Measurements from ENCODE around the gene NATD1.

NATD1 gene

DNA sequence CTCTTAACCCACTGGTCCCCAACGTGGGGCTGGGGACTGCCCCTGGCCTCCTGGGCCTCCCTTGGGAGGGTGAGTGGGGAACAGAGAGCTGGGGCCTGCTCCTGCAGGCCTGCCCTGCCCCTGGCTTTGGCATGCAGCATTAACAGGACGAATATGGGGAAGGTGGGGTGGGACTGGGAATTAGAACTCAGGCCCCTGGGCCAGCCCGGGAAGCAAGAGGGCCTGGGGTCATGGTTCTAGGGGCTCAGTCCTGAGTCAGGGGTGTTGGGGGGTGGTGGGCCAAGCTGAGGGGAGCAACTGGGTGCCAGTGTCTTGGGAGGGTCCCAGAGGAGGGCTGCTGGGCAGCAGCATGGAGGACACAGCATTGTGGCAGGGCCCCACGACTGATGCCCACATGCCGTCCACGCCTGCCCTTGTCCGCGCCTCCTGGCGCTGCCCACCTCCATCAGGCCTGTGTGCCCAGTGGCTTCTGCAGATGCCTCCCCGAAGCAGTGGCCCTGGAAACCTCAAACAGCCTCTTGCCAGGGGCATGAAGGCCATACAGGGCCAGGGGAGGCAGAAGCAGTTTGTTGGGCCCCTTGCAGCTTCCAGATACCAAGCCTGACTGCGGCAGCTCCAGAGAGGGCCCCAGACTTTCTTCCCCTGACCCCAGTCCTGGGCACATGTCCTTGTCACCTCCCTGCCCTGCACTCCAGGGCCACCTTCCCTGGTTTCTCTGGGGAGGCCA lies 36.1 kb upstream of the NATD1 start:
- CTCF ChIA-PET: interaction anchor here (1.7 kb wide), 2 partner anchors 12 to 21 kb away, joined by 4 to 8 read pairs; no protein-coding TSS in a partner anchor
- Histone ChIP-seq H3K27me3 (replicated peaks in 2 of 5; ENCODE audit: control insufficient read depth in 4 of 5, insufficient read depth in 5 of 5, low read length in 4 of 5) (no peaks in the 10 kb centered on the region), H3K4me3 (ENCODE audit: control insufficient read depth in 1 of 7, extremely low read depth in 1 of 7, insufficient read depth in 4 of 7, low read depth in 2 of 7, low read length in 6 of 7) (peak overlapping the region in 1 of 7 experiments; percentile 37), H3K4me1 (ENCODE audit: control extremely low read depth in 1 of 4, control insufficient read depth in 4 of 4, insufficient read depth in 4 of 4, low read length in 3 of 4) (peaks cover 10 to 56% (median 51%) of the 10 kb centered on the region in 4 experiments), H3K27ac (ENCODE audit: insufficient read depth in 1 of 2, low read depth in 1 of 2, low read length in 2 of 2, poor library complexity in 1 of 2, severe bottlenecking in 2 of 2) (peak overlapping the region; percentile 96 to 97), H3K36me3 (ENCODE audit: control insufficient read depth in 4 of 4, insufficient read depth in 4 of 4, low read length in 3 of 4) (peaks cover 0 to 18% (median 8%) of the 10 kb centered on the region in 4 experiments), H3K9me3 (ENCODE audit: control extremely low read depth in 1 of 5, control insufficient read depth in 4 of 5, insufficient read depth in 2 of 5, low read depth in 1 of 5, low read length in 4 of 5) (peaks cover 0 to 2% (median 0%) of the 10 kb centered on the region in 5 experiments)
- 88% methylated on average over 11 of the region's 11 CpGs for WGBS (ENCODE audit: insufficient coverage)
- POLR2A ChIA-PET: no interaction called here
- no peak for DNase-seq

DNA sequence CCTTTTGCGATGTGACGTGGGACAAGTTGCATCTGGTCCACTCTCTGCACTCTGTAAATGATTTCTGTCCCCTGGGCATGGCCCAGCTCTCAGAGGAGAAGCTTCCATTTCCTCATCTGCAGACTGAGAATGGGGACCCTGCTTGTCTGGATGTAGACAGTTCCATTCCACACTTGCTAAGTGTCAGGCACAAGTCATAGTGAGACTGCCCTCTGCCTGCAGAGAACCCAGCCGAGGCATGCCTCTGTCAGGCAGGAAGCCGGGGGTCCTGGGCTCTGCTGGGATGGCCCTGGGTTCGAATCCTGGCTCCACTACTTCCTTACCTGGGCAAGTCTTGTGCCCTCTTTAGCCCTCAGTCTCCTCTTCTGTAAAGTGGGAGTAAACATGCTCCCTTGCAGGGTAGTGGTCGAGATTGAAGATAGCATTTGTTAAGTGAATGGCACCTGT lies 35.4 kb upstream of the NATD1 start:
- ChIA-PET CTCF (interaction anchor here (0.8 to 2.5 kb wide), 11 partner anchors 8 to 246 kb away, joined by 3 to 15 read pairs (median 5); partner anchors contain the start of gene USP22), POLR2A (interaction anchor here (0.5 to 1.2 kb wide), 4 partner anchors 11 to 162 kb away, joined by 3 to 5 read pairs (median 4); partner anchors contain the start of gene DHRS7B)
- WGBS (ENCODE audit: insufficient coverage): 32% methylated on average over 4 of the region's 6 CpGs
- peak; percentile 62 to 86 (median 76) for DNase-seq
- Histone ChIP-seq H3K4me3 (ENCODE audit: control insufficient read depth in 1 of 7, extremely low read depth in 1 of 7, insufficient read depth in 4 of 7, low read depth in 2 of 7, low read length in 6 of 7) (peak overlapping the region in 6 of 7 experiments; percentile 20 to 94 (median 48)), H3K27ac (ENCODE audit: insufficient read depth in 1 of 2, low read depth in 1 of 2, low read length in 2 of 2, poor library complexity in 1 of 2, severe bottlenecking in 2 of 2) (peak overlapping the region; percentile 96 to 97), H3K27me3 (replicated peaks in 2 of 5; ENCODE audit: control insufficient read depth in 4 of 5, insufficient read depth in 5 of 5, low read length in 4 of 5) (no peaks in the 10 kb centered on the region), H3K4me1 (ENCODE audit: control extremely low read depth in 1 of 4, control insufficient read depth in 4 of 4, insufficient read depth in 4 of 4, low read length in 3 of 4) (peaks cover 10 to 60% (median 57%) of the 10 kb centered on the region in 4 experiments), H3K9me3 (ENCODE audit: control extremely low read depth in 1 of 5, control insufficient read depth in 4 of 5, insufficient read depth in 2 of 5, low read depth in 1 of 5, low read length in 4 of 5) (peaks cover 0 to 2% (median 0%) of the 10 kb centered on the region in 5 experiments), H3K36me3 (ENCODE audit: control insufficient read depth in 4 of 4, insufficient read depth in 4 of 4, low read length in 3 of 4) (peaks cover 0 to 14% (median 8%) of the 10 kb centered on the region in 4 experiments)

DNA sequence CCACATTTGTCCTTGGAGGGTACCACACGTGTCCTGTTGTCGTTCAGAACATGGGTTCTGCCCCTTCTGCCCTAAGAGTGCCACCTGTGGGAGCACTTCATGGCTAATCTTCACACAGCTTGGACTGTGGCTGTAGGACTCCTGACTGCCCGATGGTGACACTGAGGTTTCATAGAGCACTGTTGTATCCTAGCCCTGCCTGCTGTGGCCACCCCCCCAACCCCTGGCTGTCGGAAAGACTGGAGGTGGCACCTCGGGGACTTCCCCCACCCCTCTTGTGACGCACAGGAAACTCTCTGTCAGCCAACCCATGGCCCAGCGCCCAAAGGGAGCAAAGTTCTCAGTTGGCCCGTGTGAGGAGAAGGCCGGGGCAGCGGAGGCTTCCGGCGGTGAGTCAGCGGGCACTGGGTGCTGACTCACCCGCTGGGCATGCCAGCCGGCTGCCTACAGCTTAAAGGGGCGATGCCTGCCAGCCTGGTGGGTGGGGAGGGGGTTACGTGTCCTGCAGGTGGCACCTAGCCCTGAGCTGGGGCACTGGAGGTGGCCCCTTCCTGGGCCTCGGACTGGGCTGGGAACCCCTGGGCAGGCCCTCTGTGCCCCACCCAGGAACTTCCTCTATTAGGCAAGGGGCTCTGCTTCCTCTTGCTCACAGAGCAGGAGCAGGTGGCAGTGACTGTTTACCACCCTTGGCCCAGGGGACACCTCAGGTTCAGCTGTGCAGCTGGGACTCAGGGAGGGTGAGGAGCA lies 34.7 kb upstream of the NATD1 start:
- Histone ChIP-seq H3K36me3 (ENCODE audit: control insufficient read depth in 4 of 4, insufficient read depth in 4 of 4, low read length in 3 of 4) (peaks cover 0 to 11% (median 5%) of the 10 kb centered on the region in 4 experiments), H3K4me1 (ENCODE audit: control extremely low read depth in 1 of 4, control insufficient read depth in 4 of 4, insufficient read depth in 4 of 4, low read length in 3 of 4) (peaks cover 10 to 60% (median 58%) of the 10 kb centered on the region in 4 experiments), H3K9me3 (ENCODE audit: control extremely low read depth in 1 of 5, control insufficient read depth in 4 of 5, insufficient read depth in 2 of 5, low read depth in 1 of 5, low read length in 4 of 5) (peaks cover 0 to 2% (median 0%) of the 10 kb centered on the region in 5 experiments), H3K4me3 (ENCODE audit: control insufficient read depth in 1 of 7, extremely low read depth in 1 of 7, insufficient read depth in 4 of 7, low read depth in 2 of 7, low read length in 6 of 7) (peak overlapping the region in 6 of 7 experiments; percentile 31 to 95 (median 89)), H3K27me3 (replicated peaks in 2 of 5; ENCODE audit: control insufficient read depth in 4 of 5, insufficient read depth in 5 of 5, low read length in 4 of 5) (no peaks in the 10 kb centered on the region), H3K27ac (ENCODE audit: insufficient read depth in 1 of 2, low read depth in 1 of 2, low read length in 2 of 2, poor library complexity in 1 of 2, severe bottlenecking in 2 of 2) (peak overlapping the region; percentile 96 to 97)
- WGBS (ENCODE audit: insufficient coverage): 0% methylated on average over 17 of the region's 18 CpGs
- CTCF ChIA-PET: interaction anchor here (0.8 to 2.9 kb wide), 12 partner anchors 8 to 245 kb away, joined by 3 to 16 read pairs (median 6); partner anchors contain the start of gene USP22
- POLR2A ChIA-PET: interaction anchor here (0.5 to 1.2 kb wide), 5 partner anchors 12 to 161 kb away, joined by 3 to 5 read pairs (median 4); partner anchors contain the start of gene DHRS7B
- DNase-seq: peak; percentile 99 to 100 (median 99)

DNA sequence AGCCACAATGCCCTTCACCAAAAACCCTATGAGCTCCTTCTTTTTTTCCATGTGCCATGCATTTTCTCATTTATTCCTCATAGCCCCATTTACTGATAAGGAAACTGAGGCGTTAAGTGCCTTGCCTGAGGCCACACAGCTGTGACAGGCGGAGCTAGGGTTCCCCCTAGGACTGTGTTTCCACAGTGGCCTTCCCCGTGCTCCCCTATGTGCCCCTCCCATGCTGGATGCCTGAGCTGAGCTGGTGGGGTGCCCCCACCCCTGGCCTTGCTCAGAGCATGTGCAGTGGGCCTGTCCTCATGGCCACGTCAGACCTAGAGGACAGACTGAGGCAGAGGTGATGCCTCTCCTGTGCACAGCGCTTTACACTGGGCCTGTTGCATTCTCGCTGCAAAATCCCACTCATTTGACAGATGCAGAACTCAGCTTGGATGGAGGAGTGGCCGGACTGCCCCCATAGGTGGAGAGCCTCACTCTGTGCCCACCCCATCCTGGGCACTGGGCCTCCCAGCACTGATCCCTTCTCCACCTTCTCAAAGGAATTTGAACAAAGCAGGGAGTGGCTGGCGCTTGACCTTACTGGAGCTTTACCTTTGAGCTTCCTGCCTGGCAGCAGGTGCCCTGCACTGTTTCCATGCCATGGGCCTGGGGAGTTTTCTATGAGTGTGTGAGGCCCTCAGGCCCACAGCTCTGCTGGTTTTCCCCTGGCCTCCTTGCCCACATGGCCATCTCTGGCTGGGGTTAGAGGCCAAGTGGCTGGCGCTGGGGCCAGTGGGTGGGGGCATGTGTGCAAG lies 33.9 kb upstream of the NATD1 start:
- CTCF ChIA-PET: interaction anchor here (1.0 to 2.9 kb wide), 12 partner anchors 8 to 229 kb away, joined by 3 to 16 read pairs (median 6); no protein-coding TSS in a partner anchor
- Histone ChIP-seq H3K4me3 (ENCODE audit: control insufficient read depth in 1 of 7, extremely low read depth in 1 of 7, insufficient read depth in 4 of 7, low read depth in 2 of 7, low read length in 6 of 7) (peak overlapping the region in 6 of 7 experiments; percentile 86 to 95 (median 92)), H3K27me3 (replicated peaks in 2 of 5; ENCODE audit: control insufficient read depth in 4 of 5, insufficient read depth in 5 of 5, low read length in 4 of 5) (no peaks in the 10 kb centered on the region), H3K36me3 (ENCODE audit: control insufficient read depth in 4 of 4, insufficient read depth in 4 of 4, low read length in 3 of 4) (peaks cover 0 to 9% (median 5%) of the 10 kb centered on the region in 4 experiments), H3K4me1 (ENCODE audit: control extremely low read depth in 1 of 4, control insufficient read depth in 4 of 4, insufficient read depth in 4 of 4, low read length in 3 of 4) (peaks cover 10 to 60% (median 58%) of the 10 kb centered on the region in 4 experiments), H3K27ac (ENCODE audit: insufficient read depth in 1 of 2, low read depth in 1 of 2, low read length in 2 of 2, poor library complexity in 1 of 2, severe bottlenecking in 2 of 2) (peak overlapping the region; percentile 96 to 97), H3K9me3 (ENCODE audit: control extremely low read depth in 1 of 5, control insufficient read depth in 4 of 5, insufficient read depth in 2 of 5, low read depth in 1 of 5, low read length in 4 of 5) (peaks cover 0 to 2% (median 0%) of the 10 kb centered on the region in 5 experiments)
- POLR2A ChIA-PET: interaction anchor here (1.0 kb wide), 1 partner anchor 24 kb away, joined by 4 read pairs; no protein-coding TSS in a partner anchor
- DNase-seq: no peak
- 48% methylated on average over 9 of the region's 9 CpGs for WGBS (ENCODE audit: insufficient coverage)

DNA sequence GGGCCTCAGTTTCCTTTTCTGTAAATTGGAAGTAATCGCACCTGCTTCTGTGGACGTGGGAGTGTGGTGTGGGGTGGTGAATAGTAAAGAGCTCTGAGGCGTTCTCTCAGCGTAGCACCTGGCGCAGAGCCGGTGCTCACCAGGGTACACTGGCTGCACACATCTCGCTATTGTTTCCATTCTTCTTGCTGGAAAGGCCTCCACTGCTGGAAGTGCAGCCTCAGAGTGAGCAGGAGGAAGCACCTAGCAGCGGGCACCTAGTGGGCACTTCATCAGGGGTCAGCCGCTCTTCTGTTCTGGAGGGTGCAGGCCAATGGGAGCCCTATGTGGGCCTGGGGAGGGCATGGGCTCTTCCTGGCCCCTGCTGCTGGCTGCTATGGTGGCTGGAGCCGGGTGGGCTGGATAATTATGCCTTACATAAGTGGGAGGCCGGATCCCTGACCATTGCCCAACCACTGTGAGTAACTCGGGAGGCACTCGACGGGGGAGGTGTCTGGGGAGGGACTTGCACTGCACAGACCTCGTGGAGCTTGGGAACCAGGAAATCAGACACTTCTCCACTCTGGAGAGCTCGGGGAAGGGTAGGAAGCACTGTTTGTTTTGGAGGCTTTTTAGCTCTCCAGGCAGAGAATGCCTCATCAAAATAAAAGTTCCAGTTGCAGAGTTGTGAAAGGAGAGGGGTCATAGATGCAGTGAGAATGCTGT lies 33.0 kb upstream of the NATD1 start:
- CTCF ChIA-PET: interaction anchor here (1.0 to 2.9 kb wide), 8 partner anchors 10 to 227 kb away, joined by 3 to 16 read pairs (median 4); no protein-coding TSS in a partner anchor
- 9% methylated on average over 14 of the region's 16 CpGs for WGBS (ENCODE audit: insufficient coverage)
- H3K27me3 ChIP-seq (replicated peaks in 2 of 5; ENCODE audit: control insufficient read depth in 4 of 5, insufficient read depth in 5 of 5, low read length in 4 of 5): no peaks in the 10 kb centered on the region
- H3K4me3 ChIP-seq (ENCODE audit: control insufficient read depth in 1 of 7, extremely low read depth in 1 of 7, insufficient read depth in 4 of 7, low read depth in 2 of 7, low read length in 6 of 7): peak overlapping the region; percentile 82 to 95 (median 91)
- H3K27ac ChIP-seq (ENCODE audit: insufficient read depth in 1 of 2, low read depth in 1 of 2, low read length in 2 of 2, poor library complexity in 1 of 2, severe bottlenecking in 2 of 2): peak overlapping the region; percentile 96 to 97
- POLR2A ChIA-PET: no interaction called here
- peaks cover 0 to 7% (median under 1%) of the 10 kb centered on the region in 4 experiments for H3K36me3 ChIP-seq (ENCODE audit: control insufficient read depth in 4 of 4, insufficient read depth in 4 of 4, low read length in 3 of 4)
- H3K9me3 ChIP-seq (ENCODE audit: control extremely low read depth in 1 of 5, control insufficient read depth in 4 of 5, insufficient read depth in 2 of 5, low read depth in 1 of 5, low read length in 4 of 5): peaks cover 0 to 2% (median 0%) of the 10 kb centered on the region in 5 experiments
- H3K4me1 ChIP-seq (ENCODE audit: control extremely low read depth in 1 of 4, control insufficient read depth in 4 of 4, insufficient read depth in 4 of 4, low read length in 3 of 4): peaks cover 10 to 64% (median 60%) of the 10 kb centered on the region in 4 experiments
- peak in 2 of 3 donors; percentile 32 to 33 for DNase-seq

Measured in common myeloid progenitor, CD34-positive (primary cell).